Measurements from ENCODE around the gene DONSON.
"Not testable (repeated sequence)": the region's sequence is repeated elsewhere in the genome, so short reads cannot be mapped to it uniquely, and the experiment has no call there.

Gene DONSON, protein sequence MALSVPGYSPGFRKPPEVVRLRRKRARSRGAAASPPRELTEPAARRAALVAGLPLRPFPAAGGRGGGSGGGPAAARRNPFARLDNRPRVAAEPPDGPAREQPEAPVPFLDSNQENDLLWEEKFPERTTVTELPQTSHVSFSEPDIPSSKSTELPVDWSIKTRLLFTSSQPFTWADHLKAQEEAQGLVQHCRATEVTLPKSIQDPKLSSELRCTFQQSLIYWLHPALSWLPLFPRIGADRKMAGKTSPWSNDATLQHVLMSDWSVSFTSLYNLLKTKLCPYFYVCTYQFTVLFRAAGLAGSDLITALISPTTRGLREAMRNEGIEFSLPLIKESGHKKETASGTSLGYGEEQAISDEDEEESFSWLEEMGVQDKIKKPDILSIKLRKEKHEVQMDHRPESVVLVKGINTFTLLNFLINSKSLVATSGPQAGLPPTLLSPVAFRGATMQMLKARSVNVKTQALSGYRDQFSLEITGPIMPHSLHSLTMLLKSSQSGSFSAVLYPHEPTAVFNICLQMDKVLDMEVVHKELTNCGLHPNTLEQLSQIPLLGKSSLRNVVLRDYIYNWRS

DNA sequence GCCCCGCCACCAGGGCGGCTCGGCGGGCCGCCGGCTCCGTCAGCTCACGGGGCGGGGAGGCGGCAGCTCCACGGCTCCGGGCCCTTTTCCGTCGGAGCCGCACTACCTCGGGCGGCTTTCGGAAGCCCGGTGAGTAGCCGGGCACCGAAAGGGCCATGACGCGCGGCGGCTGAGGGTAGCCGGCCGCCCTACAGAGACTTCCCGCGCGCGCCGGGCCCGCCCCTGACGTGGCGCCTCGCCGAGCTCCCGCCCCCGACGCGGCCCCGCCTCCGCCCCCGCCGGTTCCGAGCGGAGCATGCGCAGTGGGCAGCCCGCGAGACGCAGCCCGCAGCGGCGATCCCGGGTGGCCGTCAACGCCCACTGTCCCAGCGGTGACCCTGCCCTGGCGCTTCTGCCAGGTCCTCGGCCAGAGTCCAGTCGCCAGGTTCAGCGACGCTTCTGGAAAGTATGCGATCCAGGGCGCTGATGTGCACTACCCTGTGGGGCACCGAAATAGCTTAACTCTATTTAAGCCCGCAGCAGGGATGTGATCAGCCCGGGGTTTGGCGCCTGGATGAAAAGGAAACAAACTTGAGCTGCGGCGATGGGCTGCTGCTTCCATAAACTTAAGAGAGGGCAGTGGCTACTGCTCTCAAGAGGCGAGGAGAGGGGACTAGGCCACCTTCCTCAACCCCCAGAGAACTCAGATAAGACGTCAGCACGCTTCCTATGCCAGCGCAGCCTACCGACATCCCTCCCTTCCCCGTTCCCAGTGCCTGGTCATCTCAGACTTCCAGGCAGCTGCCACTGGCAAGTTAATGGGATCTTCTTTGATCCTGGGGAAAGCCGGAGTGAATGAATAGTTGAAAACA is at the start of gene DONSON:
Gene DONSON (minus strand): TSS at position 200 of the 851 bp plus-strand sequence. CDS start 43 bp downstream, at position 157.
- DNase-seq: peak; percentile 84

DNA sequence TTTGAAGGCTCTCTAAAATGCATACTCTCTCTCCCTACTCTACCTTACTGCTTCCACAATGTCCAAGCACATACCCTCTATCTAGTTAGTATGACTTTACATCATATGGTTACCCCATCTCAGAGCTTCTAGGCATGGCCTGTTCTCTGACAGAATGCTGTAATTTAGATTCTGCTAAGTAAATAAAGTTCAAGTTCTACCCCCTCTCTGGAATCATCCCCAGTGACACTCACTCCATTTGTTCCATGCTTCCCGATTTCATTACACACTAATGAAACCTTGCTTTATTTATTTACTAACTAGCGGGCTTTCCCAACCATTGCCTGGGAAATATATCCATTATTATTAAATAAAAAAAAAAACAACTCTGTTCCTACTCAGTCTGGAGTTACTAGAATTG is 45.8 kb upstream of the DONSON start:
- no peak for DNase-seq

GRCh38 chr21:33626151-33626550 is 37.7 kb upstream of the DONSON start:
- DNase-seq: not testable (repeated sequence)

DNA sequence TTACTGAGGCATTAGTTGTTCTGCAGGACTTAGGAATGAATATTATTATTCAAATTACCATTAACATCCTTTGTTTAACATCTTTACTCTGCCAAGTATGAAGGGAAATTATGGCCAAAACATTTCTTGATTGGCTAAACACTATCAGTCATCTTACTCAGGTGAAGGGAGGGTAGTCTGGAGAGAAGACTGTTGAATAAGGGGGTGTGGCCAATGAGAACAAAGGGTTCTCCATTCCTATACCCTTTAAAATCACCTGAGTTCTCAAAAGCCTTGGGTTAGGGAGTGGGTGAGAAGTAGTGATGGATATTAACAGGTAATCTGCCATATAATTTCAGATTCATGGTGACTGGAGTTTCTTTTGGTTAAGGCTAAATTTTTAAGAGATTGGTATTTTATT is 33.8 kb upstream of the DONSON start:
- DNase-seq: no peak

GRCh38 chr21:33619726-33620125 is 31.2 kb upstream of the DONSON start:
- no peak for DNase-seq

DNA sequence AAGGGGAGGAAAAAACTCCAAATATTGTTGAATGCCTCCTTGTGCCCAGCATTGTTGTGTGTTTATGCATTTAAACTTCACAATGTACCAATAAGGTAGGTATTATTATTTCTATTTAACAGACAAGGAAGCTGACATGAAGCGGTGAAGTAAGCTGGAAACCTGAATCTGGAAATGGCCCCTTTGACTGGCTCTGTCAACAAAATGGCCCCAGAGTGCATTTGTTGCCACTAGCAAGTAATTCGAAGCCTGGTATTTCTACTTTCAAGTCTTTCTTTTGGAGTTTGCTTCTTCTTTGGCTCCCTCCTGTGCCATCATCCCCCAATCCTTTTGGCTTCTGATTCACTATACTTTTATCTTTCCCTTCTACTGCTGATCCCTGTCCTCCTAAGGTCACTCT is 29.9 kb upstream of the DONSON start:
- DNase-seq: no peak

- not testable (repeated sequence) for DNase-seq
Measured at GRCh38 chr21:33617565-33617964, 29.1 kb upstream of the DONSON start.

DNA sequence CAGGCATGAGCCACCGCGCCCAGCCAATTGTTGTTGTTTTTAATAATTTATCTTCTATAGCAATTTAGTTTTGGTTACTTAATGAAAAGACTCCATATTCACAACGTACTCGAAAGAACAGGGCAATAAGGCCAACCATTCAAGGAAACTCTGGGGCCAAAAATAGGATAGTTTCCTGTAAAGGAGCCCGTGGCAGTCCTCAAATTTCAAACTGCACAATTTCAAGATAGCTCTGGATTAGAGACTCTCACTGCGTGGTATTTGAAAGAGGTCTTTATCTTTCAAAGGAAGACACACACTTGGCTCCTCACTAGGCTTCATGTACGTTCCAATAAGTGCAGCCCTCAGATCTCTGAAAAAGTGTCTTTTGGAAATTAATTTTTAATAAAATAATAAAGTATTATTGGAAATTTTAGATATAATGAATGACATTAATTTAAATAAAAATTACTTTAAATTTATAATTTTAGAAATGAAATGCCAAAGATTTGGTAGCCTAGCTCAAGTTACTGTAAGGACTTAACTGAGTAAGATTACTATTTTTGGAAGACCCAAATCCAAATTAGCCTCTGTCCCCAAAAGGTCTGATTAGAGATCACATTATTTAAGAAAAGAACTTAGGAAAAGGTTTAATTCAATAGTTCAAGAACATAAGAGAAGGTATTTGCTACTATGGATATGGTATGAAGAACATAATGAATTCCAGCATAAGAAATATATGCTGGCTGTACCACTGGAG is 22.7 kb upstream of the DONSON start:
- no peak for DNase-seq

DNA sequence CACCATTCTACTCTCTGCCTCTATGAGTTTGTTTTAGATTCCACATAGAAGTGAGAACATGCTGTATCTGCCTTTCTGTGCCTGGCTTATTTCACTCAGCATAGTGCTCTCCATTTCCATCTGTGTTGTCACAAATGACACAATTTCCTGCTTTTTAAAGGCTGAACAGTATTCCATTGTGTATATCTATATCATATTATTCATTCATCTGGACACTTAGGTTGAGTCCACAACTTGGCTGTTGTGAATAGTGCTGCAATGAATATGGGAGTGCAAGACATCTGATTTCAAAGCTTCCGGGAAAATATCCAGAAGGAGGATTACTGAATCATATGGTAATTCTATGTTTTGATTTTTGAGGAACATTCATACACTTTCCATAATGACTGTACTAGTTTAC is 20.1 kb upstream of the DONSON start:
- no peak for DNase-seq

DNA sequence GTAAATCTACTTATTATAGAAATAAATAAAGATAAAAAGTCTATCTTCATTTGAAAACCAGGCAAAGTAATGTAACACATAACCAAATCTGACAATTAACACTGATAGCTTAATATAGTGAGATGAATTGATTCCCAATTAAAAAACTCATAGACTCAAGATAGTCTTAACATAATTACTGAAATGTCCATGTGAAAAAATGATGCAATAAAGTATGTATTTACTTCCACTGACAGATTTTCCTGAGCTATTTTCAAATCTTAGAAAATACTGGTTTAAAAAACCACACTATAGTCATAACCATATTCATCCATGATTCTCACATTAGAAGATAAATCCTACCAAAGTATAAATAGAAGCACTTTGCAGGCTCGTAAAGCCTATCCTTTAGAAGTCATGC is 9.6 kb upstream of the DONSON start:
- no peak for DNase-seq

DNA sequence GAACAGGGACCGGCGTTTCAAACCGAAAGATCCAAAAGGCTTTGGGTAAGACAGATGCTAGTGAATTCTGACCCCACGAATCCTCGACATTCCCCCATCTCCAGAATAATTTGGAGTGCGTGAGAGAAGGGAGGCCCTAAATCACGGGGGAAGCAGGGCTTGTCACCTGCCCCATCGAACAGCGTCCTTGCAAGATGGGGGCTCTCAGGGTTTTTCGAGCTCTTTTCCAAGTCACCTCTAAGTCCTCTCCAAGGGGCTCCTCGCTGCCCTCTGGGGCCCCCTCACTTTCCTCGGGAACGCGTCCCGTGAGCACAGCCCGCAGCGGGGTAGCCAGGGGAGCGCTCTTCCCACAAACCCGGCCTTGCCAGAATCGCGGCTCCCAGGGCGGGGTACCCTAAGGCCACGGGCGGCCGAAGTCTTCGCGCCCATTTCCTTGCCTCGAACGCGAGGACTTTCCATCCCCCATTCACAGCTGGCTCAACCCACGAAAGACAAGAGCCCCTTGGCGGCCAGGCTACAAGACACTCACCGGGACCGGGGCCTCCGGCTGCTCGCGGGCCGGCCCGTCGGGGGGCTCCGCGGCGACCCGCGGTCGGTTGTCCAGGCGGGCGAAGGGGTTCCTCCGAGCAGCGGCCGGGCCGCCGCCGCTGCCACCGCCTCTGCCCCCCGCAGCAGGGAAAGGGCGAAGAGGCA is 546 bp downstream of the DONSON start:
- no peak for DNase-seq

DNA sequence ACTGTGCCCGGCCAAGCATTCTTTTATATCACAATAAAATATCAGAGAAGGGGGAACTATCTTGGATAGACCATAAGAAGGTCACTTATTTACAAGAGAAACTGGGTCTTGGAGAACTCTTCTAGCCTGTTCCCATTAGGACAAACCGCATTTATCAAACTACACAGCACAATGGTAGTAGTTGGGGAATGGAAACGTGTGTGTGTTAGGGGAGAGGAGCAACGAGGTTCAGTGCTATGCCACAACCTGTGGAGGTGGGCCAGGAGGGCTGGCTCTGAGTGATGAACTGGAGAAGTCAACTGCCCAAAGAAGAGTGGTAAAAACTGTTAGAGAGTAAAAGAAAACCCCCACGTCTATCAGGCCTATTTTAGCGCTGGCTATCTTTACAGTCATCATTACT is 1.6 kb downstream of the DONSON start:
- no peak for DNase-seq

- DNase-seq: no peak
Measured at GRCh38 chr21:33584455-33584854, 4.0 kb downstream of the DONSON start.

DNA sequence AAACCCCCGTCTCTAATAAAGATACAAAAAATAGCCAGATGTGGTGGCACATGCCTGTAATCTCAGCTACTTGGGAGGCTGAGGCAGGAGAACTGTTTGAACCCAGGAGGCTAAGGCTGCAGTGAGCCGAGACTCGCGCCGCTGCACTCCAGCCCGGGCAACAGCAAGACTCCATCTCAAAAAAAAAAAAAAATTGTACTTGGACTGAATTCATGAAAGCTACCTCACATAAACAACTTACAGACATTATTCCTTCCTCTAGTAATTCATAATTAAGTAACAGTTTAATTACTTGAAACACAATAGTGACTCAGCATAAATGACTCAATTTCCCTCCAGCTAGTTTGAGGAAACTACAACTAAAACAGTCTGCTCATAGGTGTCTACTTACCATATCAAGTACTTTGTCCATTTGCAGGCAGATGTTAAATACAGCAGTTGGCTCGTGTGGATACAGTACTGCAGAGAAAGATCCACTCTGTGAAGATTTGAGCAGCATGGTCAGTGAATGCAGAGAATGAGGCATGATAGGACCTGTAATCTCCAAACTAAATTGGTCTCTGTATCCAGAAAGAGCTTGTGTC is 9.4 kb downstream of the DONSON start:
- DNase-seq: no peak

- no peak for DNase-seq
Measured at GRCh38 chr21:33578214-33578613, 10.3 kb downstream of the DONSON start.

- DNase-seq: not testable (repeated sequence)
Measured at GRCh38 chr21:33576741-33577141, 11.7 kb downstream of the DONSON start.

GRCh38 chr21:33572350-33572749 is 16.1 kb downstream of the DONSON start:
- no peak for DNase-seq

DNA sequence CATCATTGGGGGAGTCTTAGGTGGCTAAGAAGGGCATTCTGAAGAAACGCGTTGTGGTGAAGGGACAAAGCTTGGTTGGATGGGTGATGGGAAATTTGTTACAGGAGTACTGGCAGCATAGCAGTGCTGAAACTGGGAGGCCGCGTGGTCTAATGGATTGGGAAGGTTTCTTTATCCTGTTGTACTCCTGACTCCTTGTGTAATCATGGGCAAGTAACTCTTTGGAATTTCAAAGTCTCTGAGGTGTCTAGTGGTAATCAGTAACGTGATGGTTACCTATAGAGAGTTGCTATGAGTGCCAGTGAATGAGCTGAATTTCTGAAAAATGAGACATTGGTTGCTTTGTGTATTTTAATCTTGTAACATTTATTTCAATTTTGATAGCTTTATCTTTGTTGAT is 18.5 kb downstream of the DONSON start:
- DNase-seq: no peak

GRCh38 chr21:33568448-33568847 is 20.0 kb downstream of the DONSON start:
- no peak for DNase-seq

- DNase-seq: no peak
Measured at GRCh38 chr21:33567914-33568313, 20.6 kb downstream of the DONSON start.

- DNase-seq: no peak
Measured at GRCh38 chr21:33566514-33566913, 22.0 kb downstream of the DONSON start.

DNA sequence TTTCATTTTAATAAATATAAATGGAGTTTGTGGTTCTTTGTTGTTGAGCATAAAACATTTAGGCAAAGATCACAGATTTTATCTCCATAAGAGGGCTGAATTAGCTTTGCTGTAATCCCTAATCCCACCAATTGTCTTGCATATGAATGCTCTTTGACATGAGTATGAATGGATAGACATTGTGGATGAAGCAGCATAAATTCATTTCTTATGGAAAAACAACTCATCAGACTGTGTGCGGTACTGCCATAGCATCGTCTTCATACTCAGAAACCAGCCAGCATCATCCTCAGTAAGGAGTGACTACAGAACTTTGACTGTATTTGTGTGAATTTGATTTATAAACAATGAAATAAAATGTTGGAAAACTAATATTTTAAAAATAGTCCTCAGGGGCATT is 26.1 kb downstream of the DONSON start:
- no peak for DNase-seq

Measured in activated gamma-delta T cell treated with Interleukin-2 at 50 U/mL for 16 hours (primary cell).